Measurements from ENCODE around the gene IL25. TPM values are rescaled to one million over a fixed set of nuclear protein-coding genes. Genes with fewer than 3 reads are reported as not detected.

The IL25 gene
- total RNA-seq, 1 donor from 2014 or later: not detected

GRCh38 chr14:23378612-23379220 lies 6.1 kb downstream of the IL25 start:
- DNase-seq (ENCODE audit: low spot score in 2 of 2, unreplicated experiment in 2 of 2): no peak
- no peaks in the 10 kb centered on the region for H3K36me3 Mint-ChIP-seq
- H3K27me3 Mint-ChIP-seq (ENCODE audit: low read depth): peaks cover 38% of the 10 kb centered on the region
- no peaks in the 10 kb centered on the region for H3K9me3 Mint-ChIP-seq
- H3K27ac Mint-ChIP-seq: no peak overlapping the region
- no peaks in the 10 kb centered on the region for H3K4me1 Mint-ChIP-seq
- TF ChIP-seq CTCF (IDR thresholded peaks at IDR 0.05; ENCODE audit: unreplicated experiment): no peak
- H3K4me3 Mint-ChIP-seq: no peak overlapping the region

- Mint-ChIP-seq H3K4me3 (no peak overlapping the region), H3K4me1 (no peaks in the 10 kb centered on the region), H3K36me3 (no peaks in the 10 kb centered on the region), H3K27me3 (ENCODE audit: low read depth) (peaks cover 39% of the 10 kb centered on the region), H3K27ac (no peak overlapping the region), H3K9me3 (no peaks in the 10 kb centered on the region)
- DNase-seq (ENCODE audit: low spot score in 2 of 2, unreplicated experiment in 2 of 2): peak in 1 of 2 experiments; percentile 74
- TF ChIP-seq CTCF (IDR thresholded peaks at IDR 0.05; ENCODE audit: unreplicated experiment): peak; percentile 78
These were observed 7.0 kb downstream of the IL25 start for GRCh38 chr14:23379366-23380196.

- H3K27me3 Mint-ChIP-seq (ENCODE audit: low read depth): peaks cover 39% of the 10 kb centered on the region
- no peaks in the 10 kb centered on the region for H3K36me3 Mint-ChIP-seq
- no peak for DNase-seq (ENCODE audit: low spot score in 2 of 2, unreplicated experiment in 2 of 2)
- no peaks in the 10 kb centered on the region for H3K9me3 Mint-ChIP-seq
- H3K4me1 Mint-ChIP-seq: peaks cover 3% of the 10 kb centered on the region
- no peak overlapping the region for H3K4me3 Mint-ChIP-seq
- H3K27ac Mint-ChIP-seq: no peak overlapping the region
- no peak for TF ChIP-seq CTCF (IDR thresholded peaks at IDR 0.05; ENCODE audit: unreplicated experiment)
These were observed 7.7 kb downstream of the IL25 start for GRCh38 chr14:23380197-23380914.

GRCh38 chr14:23380976-23381375 lies 8.4 kb downstream of the IL25 start:
- DNase-seq (ENCODE audit: low spot score in 2 of 2, unreplicated experiment in 2 of 2): no peak
- Mint-ChIP-seq H3K36me3 (no peaks in the 10 kb centered on the region), H3K9me3 (no peaks in the 10 kb centered on the region), H3K27me3 (ENCODE audit: low read depth) (peaks cover 39% of the 10 kb centered on the region), H3K4me1 (peaks cover 4% of the 10 kb centered on the region), H3K27ac (no peak overlapping the region), H3K4me3 (no peak overlapping the region)
- no peak for TF ChIP-seq CTCF (IDR thresholded peaks at IDR 0.05; ENCODE audit: unreplicated experiment)

GRCh38 chr14:23381871-23382270 lies 9.3 kb downstream of the IL25 start:
- Mint-ChIP-seq H3K4me1 (peaks cover 4% of the 10 kb centered on the region), H3K27me3 (ENCODE audit: low read depth) (peaks cover 39% of the 10 kb centered on the region), H3K4me3 (no peak overlapping the region), H3K36me3 (no peaks in the 10 kb centered on the region), H3K9me3 (no peaks in the 10 kb centered on the region), H3K27ac (no peak overlapping the region)
- no peak for DNase-seq (ENCODE audit: low spot score in 2 of 2, unreplicated experiment in 2 of 2)
- no peak for TF ChIP-seq CTCF (IDR thresholded peaks at IDR 0.05; ENCODE audit: unreplicated experiment)

All from mesothelial cell of epicardium (in vitro differentiated cells).